HepG2 (cell line): ENCODE measurements around the gene COX4I2. TPM values are rescaled to one million over a fixed set of nuclear protein-coding genes. Genes with fewer than 3 reads are reported as not detected.

Experiments
- ATF3 ChIP-seq: sonication (generic); formaldehyde crosslinking; IDR thresholded peaks from 2 replicates; pipeline ENCODE4 v1.4.0; 2020; ENCODE audit warnings: missing genetic modification reagents
- ATF4 ChIP-seq, 2 experiments: fragments of 450-650 bp in 1 of 2; sonication (generic) in 1 of 2; formaldehyde crosslinking; IDR thresholded peaks; 2 replicates each; pipeline versions ENCODE4 v1.5.0 to v1.8.0; 2020 to 2022; ENCODE audit warnings: mild to moderate bottlenecking in 1 of 2, missing genetic modification reagents in 1 of 2
- CCDC6 ChIP-seq: sonication (generic); formaldehyde crosslinking; IDR thresholded peaks from 2 replicates; pipeline ENCODE4 v1.8.1; 2022; ENCODE audit warnings: mild to moderate bottlenecking, missing genetic modification reagents, moderate library complexity
- CHD4 ChIP-seq: fragments of 200-600 bp; sonication (generic); IDR thresholded peaks from 2 replicates; pipeline ENCODE4 v1.7.0; 2017; ENCODE audit warnings: mild to moderate bottlenecking, low read length, borderline replicate concordance
- ELK4 ChIP-seq: sonication (generic); formaldehyde crosslinking; IDR thresholded peaks from 2 replicates; pipeline ENCODE4 v1.9.0; 2021; ENCODE audit warnings: missing genetic modification reagents, borderline replicate concordance
- ETV5 ChIP-seq: IDR thresholded peaks from 2 replicates; pipeline ENCODE4 v1.6.1; 2018; ENCODE audit warnings: missing biosample characterization, missing genetic modification reagents, inconsistent platforms, borderline replicate concordance
- FOXA1 ChIP-seq, 2 experiments: fragments of 450-650 bp in 1 of 2; sonication (generic) in 1 of 2; formaldehyde crosslinking in 1 of 2; IDR thresholded peaks; 2 replicates each; pipeline versions ENCODE4 v1.4.0 to v1.6.1; 2016 to 2020; ENCODE audit warnings: missing genetic modification reagents in 1 of 2
- GABPB1 ChIP-seq: IDR thresholded peaks from 2 replicates; pipeline ENCODE4 v1.6.1; 2016; ENCODE audit warnings: mild to moderate bottlenecking, missing genetic modification reagents, moderate library complexity, missing compliant biosample characterization
- NONO ChIP-seq, 2 experiments: fragments of 450-650 bp in 1 of 2; sonication (generic) in 1 of 2; formaldehyde crosslinking in 1 of 2; IDR thresholded peaks in 1 of 2; conservative IDR thresholded peaks in 1 of 2; 2 replicates each; pipeline versions ENCODE4 v1.6.1 to v1.8.0; 2017 to 2022; ENCODE audit warnings: mild to moderate bottlenecking in 1 of 2, missing genetic modification reagents in 1 of 2, moderate library complexity in 1 of 2
- ZFX ChIP-seq: sonication (generic); formaldehyde crosslinking; IDR thresholded peaks from 2 replicates; pipeline ENCODE4 v1.4.0; 2020; ENCODE audit warnings: mild to moderate bottlenecking, low read depth, missing genetic modification reagents, moderate library complexity
- ZNF138 ChIP-seq: sonication (generic); formaldehyde crosslinking; IDR thresholded peaks from 2 replicates; pipeline ENCODE4 v1.5.0; 2020; ENCODE audit warnings: mild to moderate bottlenecking, low read depth, missing genetic modification reagents
- ZNF329 ChIP-seq: sonication (generic); formaldehyde crosslinking; IDR thresholded peaks from 2 replicates; pipeline ENCODE4 v1.9.0; 2021; ENCODE audit warnings: low read depth, mild to moderate bottlenecking, missing genetic modification reagents
- ZNF557 ChIP-seq: sonication (generic); formaldehyde crosslinking; IDR thresholded peaks from 2 replicates; pipeline ENCODE4 v1.4.0; 2020; ENCODE audit warnings: missing genetic modification reagents
- ZNF570 ChIP-seq: sonication (generic); formaldehyde crosslinking; IDR thresholded peaks from 2 replicates; pipeline ENCODE4 v1.4.0; 2020; ENCODE audit warnings: mild to moderate bottlenecking, missing genetic modification reagents, borderline replicate concordance
- ZNF616 ChIP-seq: sonication (generic); formaldehyde crosslinking; IDR thresholded peaks from 2 replicates; pipeline ENCODE4 v1.5.0; 2020; ENCODE audit warnings: low read depth, mild to moderate bottlenecking, missing genetic modification reagents
- ZNF674 ChIP-seq: sonication (generic); formaldehyde crosslinking; IDR thresholded peaks from 2 replicates; pipeline ENCODE4 v1.5.0; 2020; ENCODE audit warnings: low read depth, mild to moderate bottlenecking, missing genetic modification reagents
- ZNF709 ChIP-seq: sonication (generic); formaldehyde crosslinking; IDR thresholded peaks from 2 replicates; pipeline ENCODE4 v1.5.0; 2020; ENCODE audit warnings: mild to moderate bottlenecking, missing genetic modification reagents
- ZNF724P ChIP-seq: sonication (generic); formaldehyde crosslinking; IDR thresholded peaks from 2 replicates; pipeline ENCODE4 v1.8.0; 2022; ENCODE audit warnings: missing genetic modification reagents, borderline replicate concordance
- polyA plus RNA-seq, 8 experiments: library from polyadenylated mRNA; depleted of rRNA in 3 of 8; stranded (reverse) in 7 of 8; unstranded in 1 of 8; fragments of >200 nt; fragmentation: Illumina TruSeq in 4 of 8; extraction: Trizol in 4 of 8; gene quantifications; 2 replicates each; pipeline versions ENCODE4 v1.2.1 to v1.2.3, GENCODE V29; 2011 to 2016; ENCODE audit warnings: low read depth in 4 of 8, missing spikeins in 1 of 8, mixed read lengths in 1 of 8; ENCODE audit not compliant: insufficient read depth in 1 of 8
- total RNA-seq, 5 experiments: library from RNA; depleted of rRNA; stranded (reverse); fragments of >200 nt; fragmentation: Illumina TruSeq; extraction: Trizol; gene quantifications; 2 replicates each; pipeline ENCODE4 v1.2.3, GENCODE V29; 2016; ENCODE audit warnings: low read depth in 1 of 5
- TF ChIP-seq, protein P1 (sequence below): sonication (generic); formaldehyde crosslinking; conservative IDR thresholded peaks from 2 replicates; pipeline ENCODE4 v1.4.0; 2020; ENCODE audit warnings: missing genetic modification reagents
- TF ChIP-seq, protein P2 (sequence below): sonication (generic); formaldehyde crosslinking; IDR thresholded peaks from 2 replicates; pipeline ENCODE4 v1.5.1; 2020; ENCODE audit warnings: missing genetic modification reagents, mild to moderate bottlenecking, borderline replicate concordance

Gene COX4I2
- total and polyA plus RNA-seq, 2 of the 13 experiments (the other 11 are each of a cell fraction or from before 2014, with no cell fraction given) = 1.1 TPM; not detected in 1

DNA sequence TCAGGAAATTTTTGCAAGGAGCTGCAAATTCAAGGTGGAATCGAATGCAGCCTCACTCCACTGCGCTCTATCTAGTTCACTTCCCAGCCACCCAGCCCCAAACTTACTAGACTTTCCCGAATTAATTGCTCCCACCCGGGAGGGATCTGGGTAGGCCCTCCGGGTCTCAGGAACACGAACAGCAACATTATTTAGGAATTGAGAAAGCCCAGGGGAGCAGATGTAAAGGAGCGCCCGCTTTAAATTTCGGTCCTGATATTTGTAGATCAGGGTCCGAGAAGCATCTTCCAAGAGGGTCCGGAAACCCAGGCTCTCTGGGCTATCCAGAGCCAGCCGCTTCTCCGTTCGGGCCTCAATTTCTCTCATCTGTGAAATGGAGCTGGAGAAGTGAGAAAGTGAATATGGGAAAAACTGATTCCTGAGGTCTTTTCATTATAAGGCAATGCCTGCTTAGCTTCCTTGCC is 33.1 kb upstream of the COX4I2 start (continued):
- TF ChIP-seq, protein P1, sequence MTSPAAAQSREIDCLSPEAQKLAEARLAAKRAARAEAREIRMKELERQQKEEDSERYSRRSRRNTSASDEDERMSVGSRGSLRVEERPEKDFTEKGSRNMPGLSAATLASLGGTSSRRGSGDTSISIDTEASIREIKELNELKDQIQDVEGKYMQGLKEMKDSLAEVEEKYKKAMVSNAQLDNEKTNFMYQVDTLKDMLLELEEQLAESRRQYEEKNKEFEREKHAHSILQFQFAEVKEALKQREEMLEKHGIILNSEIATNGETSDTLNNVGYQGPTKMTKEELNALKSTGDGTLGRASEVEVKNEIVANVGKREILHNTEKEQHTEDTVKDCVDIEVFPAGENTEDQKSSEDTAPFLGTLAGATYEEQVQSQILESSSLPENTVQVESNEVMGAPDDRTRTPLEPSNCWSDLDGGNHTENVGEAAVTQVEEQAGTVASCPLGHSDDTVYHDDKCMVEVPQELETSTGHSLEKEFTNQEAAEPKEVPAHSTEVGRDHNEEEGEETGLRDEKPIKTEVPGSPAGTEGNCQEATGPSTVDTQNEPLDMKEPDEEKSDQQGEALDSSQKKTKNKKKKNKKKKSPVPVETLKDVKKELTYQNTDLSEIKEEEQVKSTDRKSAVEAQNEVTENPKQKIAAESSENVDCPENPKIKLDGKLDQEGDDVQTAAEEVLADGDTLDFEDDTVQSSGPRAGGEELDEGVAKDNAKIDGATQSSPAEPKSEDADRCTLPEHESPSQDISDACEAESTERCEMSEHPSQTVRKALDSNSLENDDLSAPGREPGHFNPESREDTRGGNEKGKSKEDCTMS = no peak
- TF ChIP-seq ZNF570 (CRISPR knock-in tag) (no peak), CHD4 (peak; percentile 49; the same call in 1 of the 2 replicates), GABPB1 (CRISPR knock-in tag) (no peak), ZNF616 (CRISPR knock-in tag) (no peak), ZNF709 (CRISPR knock-in tag) (no peak), ATF4 (CRISPR knock-in tag; IDR thresholded peaks at IDR 0.05) (0 out of 4 replicates have a peak, but pooled peaks of 1 of the 2 experiments have one; percentile 47), ZNF557 (CRISPR knock-in tag) (no peak), ETV5 (CRISPR knock-in tag) (no peak), ZFX (CRISPR knock-in tag) (peak; percentile 19; the same call in 1 of the 2 replicates), ZNF724P (no peak), ZNF138 (no peak), ELK4 (no peak), ZNF674 (CRISPR knock-in tag) (peak; percentile 12; the same call in 1 of the 2 replicates), NONO (IDR thresholded peaks at IDR 0.05) (no peak), NONO (CRISPR knock-in tag; conservative IDR thresholded peaks at IDR 0.05) (no peak), ATF3 (CRISPR knock-in tag) (no peak), ZNF329 (CRISPR knock-in tag) (no peak), CCDC6 (CRISPR knock-in tag) (no peak), FOXA1 (IDR thresholded peaks at IDR 0.05) (no peak), FOXA1 (CRISPR knock-in tag; IDR thresholded peaks at IDR 0.05) (no peak)
- TF ChIP-seq, protein P2, sequence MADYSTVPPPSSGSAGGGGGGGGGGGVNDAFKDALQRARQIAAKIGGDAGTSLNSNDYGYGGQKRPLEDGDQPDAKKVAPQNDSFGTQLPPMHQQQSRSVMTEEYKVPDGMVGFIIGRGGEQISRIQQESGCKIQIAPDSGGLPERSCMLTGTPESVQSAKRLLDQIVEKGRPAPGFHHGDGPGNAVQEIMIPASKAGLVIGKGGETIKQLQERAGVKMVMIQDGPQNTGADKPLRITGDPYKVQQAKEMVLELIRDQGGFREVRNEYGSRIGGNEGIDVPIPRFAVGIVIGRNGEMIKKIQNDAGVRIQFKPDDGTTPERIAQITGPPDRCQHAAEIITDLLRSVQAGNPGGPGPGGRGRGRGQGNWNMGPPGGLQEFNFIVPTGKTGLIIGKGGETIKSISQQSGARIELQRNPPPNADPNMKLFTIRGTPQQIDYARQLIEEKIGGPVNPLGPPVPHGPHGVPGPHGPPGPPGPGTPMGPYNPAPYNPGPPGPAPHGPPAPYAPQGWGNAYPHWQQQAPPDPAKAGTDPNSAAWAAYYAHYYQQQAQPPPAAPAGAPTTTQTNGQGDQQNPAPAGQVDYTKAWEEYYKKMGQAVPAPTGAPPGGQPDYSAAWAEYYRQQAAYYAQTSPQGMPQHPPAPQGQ = no peak
